ENCODE data around the gene LUZP2. TPM values are rescaled to one million over a fixed set of nuclear protein-coding genes. Genes with fewer than 3 reads are reported as not detected.

The LUZP2 gene
- total and polyA plus RNA-seq, 4 donors, result 0.05 TPM; not detected in 3

DNA sequence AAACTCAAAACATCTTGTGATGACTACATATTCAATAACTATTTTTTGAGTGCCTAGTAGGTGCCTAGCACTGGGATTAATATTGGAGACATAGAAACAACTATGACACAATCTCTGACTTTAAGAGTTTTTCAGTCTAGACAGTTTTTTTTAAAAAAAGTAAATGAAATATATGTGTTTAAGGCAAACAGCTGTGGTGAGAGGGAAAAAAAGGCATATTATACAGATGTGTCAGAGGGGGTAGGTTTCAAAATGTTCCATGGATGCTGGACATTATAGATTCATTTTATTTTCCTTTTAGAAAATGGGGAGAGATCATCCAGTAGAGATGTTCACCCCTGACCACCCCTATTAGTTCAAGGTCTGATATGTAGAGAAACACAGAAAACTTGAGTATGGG lies 90.8 kb downstream of the LUZP2 start:
- no peaks in the 10 kb centered on the region for H3K9me3 ChIP-seq (ENCODE audit: control insufficient read depth in 4 of 4, low read length in 3 of 4)
- TF ChIP-seq RAD21 (IDR thresholded peaks at IDR 0.05) (no peak), CTCF (IDR thresholded peaks at IDR 0.05; ENCODE audit: low read depth, low read length, missing input control) (no peak), HNF4G (IDR thresholded peaks at IDR 0.05) (no peak), TAF1 (conservative IDR thresholded peaks at IDR 0.05) (no peak), FOXA1 (IDR thresholded peaks at IDR 0.05) (no peak), SP1 (IDR thresholded peaks at IDR 0.05) (no peak), HNF4A (conservative IDR thresholded peaks at IDR 0.05) (no peak), ZBTB33 (IDR thresholded peaks at IDR 0.05) (no peak), FOXA2 (IDR thresholded peaks at IDR 0.05) (no peak), JUND (IDR thresholded peaks at IDR 0.05) (no peak)
- TF ChIP-seq, protein P1, sequence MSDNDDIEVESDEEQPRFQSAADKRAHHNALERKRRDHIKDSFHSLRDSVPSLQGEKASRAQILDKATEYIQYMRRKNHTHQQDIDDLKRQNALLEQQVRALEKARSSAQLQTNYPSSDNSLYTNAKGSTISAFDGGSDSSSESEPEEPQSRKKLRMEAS (IDR thresholded peaks at IDR 0.05), result no peak
- TF ChIP-seq, protein P2, sequence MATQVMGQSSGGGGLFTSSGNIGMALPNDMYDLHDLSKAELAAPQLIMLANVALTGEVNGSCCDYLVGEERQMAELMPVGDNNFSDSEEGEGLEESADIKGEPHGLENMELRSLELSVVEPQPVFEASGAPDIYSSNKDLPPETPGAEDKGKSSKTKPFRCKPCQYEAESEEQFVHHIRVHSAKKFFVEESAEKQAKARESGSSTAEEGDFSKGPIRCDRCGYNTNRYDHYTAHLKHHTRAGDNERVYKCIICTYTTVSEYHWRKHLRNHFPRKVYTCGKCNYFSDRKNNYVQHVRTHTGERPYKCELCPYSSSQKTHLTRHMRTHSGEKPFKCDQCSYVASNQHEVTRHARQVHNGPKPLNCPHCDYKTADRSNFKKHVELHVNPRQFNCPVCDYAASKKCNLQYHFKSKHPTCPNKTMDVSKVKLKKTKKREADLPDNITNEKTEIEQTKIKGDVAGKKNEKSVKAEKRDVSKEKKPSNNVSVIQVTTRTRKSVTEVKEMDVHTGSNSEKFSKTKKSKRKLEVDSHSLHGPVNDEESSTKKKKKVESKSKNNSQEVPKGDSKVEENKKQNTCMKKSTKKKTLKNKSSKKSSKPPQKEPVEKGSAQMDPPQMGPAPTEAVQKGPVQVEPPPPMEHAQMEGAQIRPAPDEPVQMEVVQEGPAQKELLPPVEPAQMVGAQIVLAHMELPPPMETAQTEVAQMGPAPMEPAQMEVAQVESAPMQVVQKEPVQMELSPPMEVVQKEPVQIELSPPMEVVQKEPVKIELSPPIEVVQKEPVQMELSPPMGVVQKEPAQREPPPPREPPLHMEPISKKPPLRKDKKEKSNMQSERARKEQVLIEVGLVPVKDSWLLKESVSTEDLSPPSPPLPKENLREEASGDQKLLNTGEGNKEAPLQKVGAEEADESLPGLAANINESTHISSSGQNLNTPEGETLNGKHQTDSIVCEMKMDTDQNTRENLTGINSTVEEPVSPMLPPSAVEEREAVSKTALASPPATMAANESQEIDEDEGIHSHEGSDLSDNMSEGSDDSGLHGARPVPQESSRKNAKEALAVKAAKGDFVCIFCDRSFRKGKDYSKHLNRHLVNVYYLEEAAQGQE (IDR thresholded peaks at IDR 0.05), result no peak

GRCh38 chr11:24588081-24588480 lies 91.2 kb downstream of the LUZP2 start:
- H3K27me3 ChIP-seq (ENCODE audit: control insufficient read depth in 4 of 4, insufficient read depth in 4 of 4, low read length in 3 of 4), result no peaks in the 10 kb centered on the region
- TF ChIP-seq FOXA1 (IDR thresholded peaks at IDR 0.05) (no peak), JUND (IDR thresholded peaks at IDR 0.05) (no peak), HNF4A (conservative IDR thresholded peaks at IDR 0.05) (no peak), ZBTB33 (IDR thresholded peaks at IDR 0.05) (no peak), GABPA (IDR thresholded peaks at IDR 0.05 in 1 of 2, conservative IDR thresholded peaks at IDR 0.05 in 1 of 2) (no peak), RAD21 (IDR thresholded peaks at IDR 0.05) (no peak), TAF1 (conservative IDR thresholded peaks at IDR 0.05) (no peak), NR2F2 (IDR thresholded peaks at IDR 0.05) (no peak)
- TF ChIP-seq, protein P2 (IDR thresholded peaks at IDR 0.05), result no peak
- TF ChIP-seq, protein P3, sequence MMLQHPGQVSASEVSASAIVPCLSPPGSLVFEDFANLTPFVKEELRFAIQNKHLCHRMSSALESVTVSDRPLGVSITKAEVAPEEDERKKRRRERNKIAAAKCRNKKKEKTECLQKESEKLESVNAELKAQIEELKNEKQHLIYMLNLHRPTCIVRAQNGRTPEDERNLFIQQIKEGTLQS (IDR thresholded peaks at IDR 0.05), result no peak
- TF ChIP-seq, protein P1 (IDR thresholded peaks at IDR 0.05), result no peak
- no peaks in the 10 kb centered on the region for H3K4me1 ChIP-seq (ENCODE audit: control insufficient read depth in 4 of 4, insufficient read depth in 4 of 4, low read length in 3 of 4)
- H3K9ac ChIP-seq (ENCODE audit: low read depth in 1 of 2, low read length in 2 of 2), result no peak overlapping the region
- no peak overlapping the region for H3K27ac ChIP-seq (ENCODE audit: low read depth in 1 of 2, low read length in 2 of 2)
- H3K4me3 ChIP-seq (ENCODE audit: low read depth in 1 of 3, low read length in 3 of 3), result no peak overlapping the region
- H3K9me3 ChIP-seq (ENCODE audit: control insufficient read depth in 4 of 4, low read length in 3 of 4), result no peaks in the 10 kb centered on the region
- no peak for DNase-seq (ENCODE audit: low spot score)
- no peaks in the 10 kb centered on the region for H3K36me3 ChIP-seq (ENCODE audit: control insufficient read depth in 4 of 4, insufficient read depth in 3 of 4, low read depth in 1 of 4, low read length in 3 of 4)
- 85% methylated on average over 3 of the region's 3 CpGs for WGBS

More for the DNA sequence above, 90.8 kb downstream of the LUZP2 start:
- no peak for DNase-seq (ENCODE audit: low spot score)
- H3K9ac ChIP-seq (ENCODE audit: low read depth in 1 of 2, low read length in 2 of 2), result no peak overlapping the region
- no peaks in the 10 kb centered on the region for H3K4me1 ChIP-seq (ENCODE audit: control insufficient read depth in 4 of 4, insufficient read depth in 4 of 4, low read length in 3 of 4)
- no peaks in the 10 kb centered on the region for H3K27me3 ChIP-seq (ENCODE audit: control insufficient read depth in 4 of 4, insufficient read depth in 4 of 4, low read length in 3 of 4)
- no peak overlapping the region for H3K27ac ChIP-seq (ENCODE audit: low read depth in 1 of 2, low read length in 2 of 2)
- H3K36me3 ChIP-seq (ENCODE audit: control insufficient read depth in 4 of 4, insufficient read depth in 3 of 4, low read depth in 1 of 4, low read length in 3 of 4), result no peaks in the 10 kb centered on the region
- no peak overlapping the region for H3K4me3 ChIP-seq (ENCODE audit: low read depth in 1 of 3, low read length in 3 of 3)

All from liver (tissue), 9 donors.